GM23338 (cell line): ENCODE data around the gene CFAP100.
A peak's percentile ranks its signal among the peaks of the same experiment; 100 is the strongest.

Source experiments
- CTCF ChIP-seq, 2 experiments: fragments of 200-600 bp in 1 of 2; sonication (generic) in 1 of 2; conservative IDR thresholded peaks; 2 replicates each; pipeline versions ENCODE4 v1.5.1 to v1.6.1; 2016 to 2017; ENCODE audit warnings: antibody characterized with exemption in 2 of 2, low read depth in 2 of 2, mild to moderate bottlenecking in 2 of 2, moderate library complexity in 1 of 2
- EZH2 ChIP-seq: fragments of 200-600 bp; sonication (generic); IDR thresholded peaks from one replicate; pipeline ENCODE4 v1.8.0; 2017; ENCODE audit warnings: antibody characterized with exemption, mild to moderate bottlenecking, low read depth; ENCODE audit not compliant: unreplicated experiment
- TF ChIP-seq, protein P1 (sequence below): IDR thresholded peaks from 2 replicates; pipeline ENCODE4 v1.6.1; 2016; ENCODE audit warnings: antibody characterized with exemption

- TF ChIP-seq CTCF (conservative IDR thresholded peaks at IDR 0.05; ENCODE audit: low read depth in 2 of 2) (peak; percentile 54 to 61), EZH2 (no peak)
- TF ChIP-seq, protein P1, sequence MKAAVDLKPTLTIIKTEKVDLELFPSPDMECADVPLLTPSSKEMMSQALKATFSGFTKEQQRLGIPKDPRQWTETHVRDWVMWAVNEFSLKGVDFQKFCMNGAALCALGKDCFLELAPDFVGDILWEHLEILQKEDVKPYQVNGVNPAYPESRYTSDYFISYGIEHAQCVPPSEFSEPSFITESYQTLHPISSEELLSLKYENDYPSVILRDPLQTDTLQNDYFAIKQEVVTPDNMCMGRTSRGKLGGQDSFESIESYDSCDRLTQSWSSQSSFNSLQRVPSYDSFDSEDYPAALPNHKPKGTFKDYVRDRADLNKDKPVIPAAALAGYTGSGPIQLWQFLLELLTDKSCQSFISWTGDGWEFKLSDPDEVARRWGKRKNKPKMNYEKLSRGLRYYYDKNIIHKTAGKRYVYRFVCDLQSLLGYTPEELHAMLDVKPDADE: no peak
Measured at GRCh38 chr3:126348308-126348920, 46.3 kb upstream of the CFAP100 start.
